NCI-H345 (cell line): ENCODE results near the gene DENND1A.

ENCODE experiments used
- DNase-seq: peaks from one replicate; lab custom pipeline; 2025; lab: John Stamatoyannopoulos, UW

The DENND1A gene

GRCh38 chr9:123568691-123569688, 360.9 kb downstream of the DENND1A start:
- peak; percentile 77 for DNase-seq

- no peak for DNase-seq
These were observed 362.9 kb downstream of the DENND1A start for GRCh38 chr9:123567013-123567412.

DNA sequence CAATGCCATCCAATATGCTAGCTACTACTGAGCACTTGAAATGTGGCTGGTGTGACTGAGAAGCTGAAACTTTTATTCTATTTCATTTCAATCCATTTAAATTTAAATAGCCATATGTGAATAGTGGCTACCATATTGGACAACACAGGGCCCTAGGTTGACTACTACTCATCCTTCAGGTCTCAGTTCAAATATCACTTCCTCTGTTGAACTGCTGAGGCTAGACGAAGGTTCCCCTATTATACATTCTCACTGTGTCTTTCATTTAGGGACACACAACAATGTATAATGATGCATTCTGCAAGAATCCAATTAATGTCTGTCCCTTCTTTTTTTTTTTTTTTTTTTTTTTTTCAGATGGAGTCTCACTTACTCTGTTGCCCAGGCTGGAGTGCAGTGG, 365.3 kb downstream of the DENND1A start:
- no peak for DNase-seq

DNA sequence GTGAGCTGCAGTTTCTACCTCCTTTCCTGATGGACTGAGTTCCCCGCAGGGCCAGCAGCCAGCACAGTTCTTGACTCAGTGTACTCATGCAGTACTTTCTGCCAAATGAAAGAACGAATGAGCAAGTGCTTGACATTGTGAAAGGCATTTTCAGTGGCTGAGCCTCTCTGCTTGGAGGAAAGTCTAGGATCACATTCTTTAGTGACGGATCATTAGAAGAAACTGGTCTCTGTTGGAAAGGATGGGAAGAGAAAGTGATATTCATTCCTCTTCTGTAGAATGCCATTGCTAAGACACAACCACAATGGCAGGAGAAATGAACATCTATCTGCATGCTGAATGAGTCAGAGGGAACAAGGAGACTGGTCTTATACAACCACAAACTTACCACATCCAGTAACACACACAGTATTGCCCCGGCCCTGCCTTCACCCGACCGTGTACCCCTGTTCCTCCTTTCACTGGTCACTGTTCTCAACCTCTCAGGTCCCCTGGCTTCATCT, 367.0 kb downstream of the DENND1A start:
- no peak for DNase-seq

DNA sequence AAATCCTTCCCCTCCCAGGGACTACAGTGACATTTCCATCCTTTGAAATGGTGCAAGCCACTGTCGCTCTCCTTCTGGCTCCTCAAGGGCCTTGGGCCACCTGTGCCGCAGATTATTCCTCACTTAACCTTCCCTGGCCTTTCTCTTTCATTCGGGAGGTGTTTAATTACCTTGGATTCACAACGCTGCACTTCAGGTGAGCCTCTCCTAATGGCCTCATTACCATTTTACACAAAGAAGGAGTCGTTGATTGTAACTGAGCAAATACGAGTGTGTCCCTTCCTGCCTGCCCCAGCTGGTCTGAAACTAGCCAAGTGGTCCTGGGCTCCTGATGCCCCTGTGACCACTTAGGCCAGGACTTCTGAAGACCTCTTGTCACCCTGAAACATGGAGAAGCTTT, 368.9 kb downstream of the DENND1A start:
- peak; percentile 49 for DNase-seq

DNA sequence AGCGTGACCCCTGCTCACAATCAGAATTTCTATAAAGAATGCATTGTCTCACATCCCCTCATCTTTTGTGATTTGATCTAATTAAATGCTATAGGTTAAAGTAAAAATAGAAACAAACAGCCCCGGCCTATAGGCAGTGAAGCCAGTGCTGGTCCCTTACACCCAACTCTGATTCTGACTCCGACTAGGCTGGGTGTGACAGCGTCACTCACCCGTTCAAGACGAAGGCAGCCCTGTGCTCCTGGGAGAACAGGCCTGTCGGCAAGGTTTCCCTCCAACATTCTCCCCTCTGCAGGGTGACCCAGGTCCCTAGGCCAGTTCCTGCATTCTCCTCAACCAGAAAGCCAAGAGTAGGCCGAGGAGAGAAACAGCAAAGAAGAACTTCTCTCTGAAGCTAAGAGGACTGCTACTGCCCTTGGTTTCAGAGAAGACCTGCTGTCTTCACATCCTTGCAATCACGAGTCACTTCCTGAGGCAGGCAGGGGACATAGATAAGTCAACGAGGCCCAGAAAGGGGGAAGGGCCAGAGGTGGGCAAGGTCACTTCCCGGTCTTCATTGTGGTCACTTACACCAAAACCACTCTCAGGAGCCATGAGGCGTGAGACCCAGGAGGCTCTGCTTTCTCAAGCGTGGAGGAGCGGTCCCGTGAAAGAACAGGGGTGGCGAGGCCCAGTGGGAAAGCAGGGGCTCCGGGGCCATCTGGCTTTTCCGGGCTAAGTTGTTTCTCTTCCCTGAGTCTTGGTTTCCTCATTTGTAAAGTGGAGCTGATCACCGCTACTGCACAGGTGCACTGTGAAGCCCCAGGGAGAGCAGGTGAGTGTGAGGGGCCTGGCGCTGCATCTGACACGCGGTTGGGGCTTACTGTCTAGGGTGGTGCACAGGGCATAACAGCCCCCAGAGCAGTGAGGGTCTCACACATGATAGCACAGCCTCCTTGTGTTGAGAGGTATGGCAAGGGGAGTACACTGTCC, 373.2 kb downstream of the DENND1A start:
- no peak for DNase-seq

GRCh38 chr9:123555646-123556045, 374.3 kb downstream of the DENND1A start:
- no peak for DNase-seq

DNA sequence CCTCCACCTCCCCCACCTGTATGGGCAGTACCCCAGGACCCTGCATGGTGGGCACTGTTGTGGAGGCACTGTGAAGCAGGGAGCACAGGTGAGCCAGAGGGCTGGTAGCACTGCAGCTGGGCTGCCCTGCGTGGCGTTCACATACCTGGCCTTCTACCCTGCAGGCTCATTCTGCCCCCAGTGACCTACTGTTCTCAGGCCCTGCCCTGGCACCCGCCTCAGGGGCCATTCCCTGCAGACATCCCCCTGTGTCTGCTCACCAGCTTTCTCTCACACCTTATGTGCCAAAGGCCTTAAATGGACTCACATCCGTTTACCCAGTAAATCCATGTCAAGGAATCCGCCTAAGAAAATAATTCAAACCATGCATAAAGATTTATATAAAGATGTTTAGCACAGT, 377.4 kb downstream of the DENND1A start:
- no peak for DNase-seq

GRCh38 chr9:123551734-123552133, 378.2 kb downstream of the DENND1A start:
- DNase-seq: no peak

DNA sequence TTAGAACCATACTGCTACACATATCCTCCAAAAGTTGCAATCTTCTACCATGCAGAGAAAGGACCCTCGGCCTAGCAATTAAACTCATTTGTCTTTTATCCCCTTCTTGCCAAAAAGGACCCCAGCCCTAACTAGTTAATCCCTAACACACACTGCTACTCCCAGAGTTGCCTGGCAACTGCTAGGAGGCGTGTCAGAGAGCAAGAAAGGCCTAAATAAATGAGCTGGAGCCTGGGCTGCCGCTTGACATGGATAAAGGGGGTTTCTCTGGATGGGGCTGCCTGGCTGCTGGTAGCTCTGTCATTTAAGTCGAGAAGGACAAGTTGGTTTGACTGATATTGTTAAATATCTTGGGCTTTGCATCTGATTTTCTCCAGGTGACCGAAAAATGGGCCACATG, 379.1 kb downstream of the DENND1A start:
- peak; percentile 7 for DNase-seq

GRCh38 chr9:123550012-123550411, 379.9 kb downstream of the DENND1A start:
- peak; percentile 23 for DNase-seq

DNA sequence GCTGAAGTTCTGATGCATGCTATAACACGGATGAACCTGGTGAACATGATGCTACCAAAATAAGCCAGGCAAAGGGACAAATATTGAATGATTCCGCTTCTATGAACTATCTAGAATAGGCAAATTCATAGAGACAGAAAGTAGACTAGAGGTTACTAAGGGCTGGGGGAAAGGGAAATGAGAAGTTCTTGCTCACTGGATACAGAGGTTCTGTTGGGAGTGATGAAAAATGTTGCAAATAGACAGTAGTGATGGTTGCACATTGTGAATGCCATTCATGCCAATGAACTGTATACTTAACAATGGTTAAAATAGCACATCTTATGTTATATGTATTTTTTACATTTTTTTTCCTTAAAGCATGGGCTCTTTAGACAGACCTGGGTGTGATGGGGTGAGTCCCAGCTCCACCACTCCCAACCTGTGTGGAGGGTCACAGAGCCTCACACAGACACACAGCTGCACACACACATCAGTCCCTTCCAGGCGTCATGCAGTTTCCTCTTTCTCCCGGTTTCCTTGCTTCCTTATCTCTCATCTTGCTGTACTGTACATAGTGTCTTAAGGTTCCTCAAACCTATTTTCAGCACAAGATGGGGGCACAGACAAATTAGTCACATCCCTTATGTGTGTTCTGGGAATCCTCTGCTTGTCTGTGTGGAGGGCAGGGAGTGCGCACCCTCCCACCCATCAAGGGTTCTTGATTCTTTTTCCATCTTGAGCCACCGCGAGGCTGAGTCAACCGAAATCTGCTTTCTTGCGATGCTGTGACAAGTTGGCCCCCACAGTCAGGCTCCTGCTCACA, 381.0 kb downstream of the DENND1A start:
- no peak for DNase-seq

- DNase-seq: peak; percentile 42
These were observed 385.7 kb downstream of the DENND1A start for GRCh38 chr9:123544007-123544827.

- DNase-seq: no peak
These were observed 386.4 kb downstream of the DENND1A start for GRCh38 chr9:123543492-123543891.

- no peak for DNase-seq
These were observed 387.3 kb downstream of the DENND1A start for GRCh38 chr9:123542435-123543225.

GRCh38 chr9:123541411-123541810, 388.5 kb downstream of the DENND1A start:
- DNase-seq: no peak

- DNase-seq: no peak
These were observed 389.5 kb downstream of the DENND1A start for GRCh38 chr9:123540457-123540856.

DNA sequence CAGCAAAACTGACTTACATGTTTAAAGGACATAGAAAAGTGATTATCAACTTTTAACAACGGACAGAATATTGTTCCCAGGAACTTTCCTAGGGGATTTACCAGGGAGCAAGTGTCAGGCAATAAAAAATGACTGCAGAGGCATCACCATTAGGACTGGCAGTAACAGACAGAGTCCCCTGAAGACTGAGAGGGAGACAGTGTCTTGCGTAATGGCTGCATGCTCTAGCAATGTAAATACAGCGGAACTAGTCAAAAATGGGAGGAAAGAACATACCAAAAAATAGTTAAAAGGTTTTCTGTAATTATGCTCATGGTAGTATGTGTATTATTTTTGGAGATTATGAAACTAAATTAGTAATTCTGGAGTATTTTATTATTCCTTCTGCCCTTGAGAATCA, 392.1 kb downstream of the DENND1A start:
- no peak for DNase-seq

DNA sequence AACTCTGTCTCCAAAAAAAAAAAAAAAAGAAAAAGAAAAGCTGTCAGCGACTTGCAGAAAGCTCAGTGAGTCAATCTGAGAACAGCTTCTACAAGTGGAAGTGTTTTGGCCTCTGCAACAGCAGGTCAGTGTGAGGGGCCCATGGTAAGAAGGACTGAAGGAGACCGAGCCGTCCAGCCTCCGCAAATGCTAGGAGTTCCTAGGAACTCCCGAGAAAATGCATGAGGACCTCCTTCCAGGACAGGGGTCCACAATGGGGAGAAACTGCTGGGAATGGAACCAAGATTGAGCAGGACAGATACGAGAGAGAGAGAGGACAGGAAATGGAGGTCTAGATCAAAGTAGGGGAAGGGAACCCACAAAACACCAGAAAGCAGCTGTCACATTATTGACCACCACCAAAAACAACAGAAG, 393.5 kb downstream of the DENND1A start:
- DNase-seq: no peak

DNA sequence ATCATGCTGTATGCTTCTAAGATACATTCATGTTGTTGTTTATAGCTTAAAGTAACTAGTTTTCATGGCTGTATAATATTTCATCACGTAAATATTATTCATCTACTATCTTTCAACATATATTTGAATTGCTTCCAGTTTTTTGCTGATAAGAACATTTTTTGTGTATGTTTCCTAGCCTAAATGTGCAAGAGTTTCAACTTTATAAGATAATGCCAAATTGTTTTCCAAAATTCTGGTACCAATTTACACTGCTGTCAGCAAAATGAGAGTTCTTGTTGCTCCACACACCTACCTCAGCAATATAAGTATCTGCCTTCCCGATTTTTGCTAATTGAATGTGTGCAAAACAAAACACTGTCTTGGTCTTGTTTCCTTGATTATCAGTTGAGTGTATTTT, 395.6 kb downstream of the DENND1A start:
- DNase-seq: no peak
